RWPE1 (cell line): ENCODE data around the gene PIK3R6.

ENCODE experiments used
- CTCF ChIA-PET: fragments of 350-600 bp; sonication (Branson Sonifier 250); formaldehyde crosslinking; extraction: SDS; loops from one replicate; lab custom pipeline; 2021; lab: Yijun Ruan, JAX
- POLR2A ChIA-PET: fragments of 400-600 bp; formaldehyde crosslinking; extraction: SDS; loops from one replicate; lab custom pipeline; 2020; ENCODE audit warnings: antibody characterized with exemption; ENCODE audit not compliant: low non-redundant PET; lab: Yijun Ruan, JAX
- DNase-seq: peaks from one replicate; pipeline ENCODE4 v3.0.0; 2012; ENCODE audit warnings: low spot score
- H3K27ac ChIP-seq: fragments of 450-650 bp; 2 replicates; pipeline ENCODE4 v1.5.1; 2017
- TF ChIP-seq, protein P1 (sequence below): fragments of 450-650 bp; conservative IDR thresholded peaks from 2 replicates; pipeline ENCODE4 v1.5.1; 2017; ENCODE audit warnings: low read depth, mild to moderate bottlenecking

The PIK3R6 gene

DNA sequence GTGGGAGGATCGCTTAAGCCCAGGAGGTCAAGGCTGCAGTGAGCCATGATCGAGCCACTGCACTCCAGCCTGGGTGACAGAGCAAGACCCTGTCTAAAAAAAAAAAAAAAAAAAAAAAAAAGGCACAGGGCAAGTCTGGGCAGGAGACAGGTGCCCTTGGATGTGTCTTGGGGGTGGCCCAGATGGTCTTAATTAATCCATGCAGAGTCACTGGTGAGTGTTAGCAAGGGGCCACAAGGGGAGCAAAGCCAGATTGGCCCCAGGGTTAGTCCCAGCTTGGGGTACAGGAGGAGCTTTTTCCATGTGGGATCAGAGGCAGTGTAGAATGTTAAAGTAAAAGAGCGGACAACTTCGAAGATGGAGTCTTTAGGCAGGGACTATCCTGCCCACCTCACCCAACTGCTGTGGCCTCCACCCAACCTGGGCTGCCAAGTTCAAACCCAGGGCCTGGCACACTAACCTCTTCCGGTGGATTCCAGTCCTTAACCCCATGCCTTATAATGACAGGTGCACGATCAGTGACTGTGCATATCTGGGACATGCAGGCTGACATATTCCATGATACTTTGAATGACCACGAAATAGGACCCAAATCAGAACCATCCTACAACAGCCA, 36.1 kb downstream of the PIK3R6 start:
- DNase-seq, result no peak
- no peak overlapping the region for H3K27ac ChIP-seq
- ChIA-PET POLR2A (interaction anchor here (0.7 kb wide), 1 partner anchor 249 kb away, joined by 18 read pairs; no protein-coding TSS in a partner anchor), CTCF (interaction anchor here (0.6 kb wide), 1 partner anchor 381 kb away, joined by 5 read pairs; no protein-coding TSS in a partner anchor)
- TF ChIP-seq, protein P1, sequence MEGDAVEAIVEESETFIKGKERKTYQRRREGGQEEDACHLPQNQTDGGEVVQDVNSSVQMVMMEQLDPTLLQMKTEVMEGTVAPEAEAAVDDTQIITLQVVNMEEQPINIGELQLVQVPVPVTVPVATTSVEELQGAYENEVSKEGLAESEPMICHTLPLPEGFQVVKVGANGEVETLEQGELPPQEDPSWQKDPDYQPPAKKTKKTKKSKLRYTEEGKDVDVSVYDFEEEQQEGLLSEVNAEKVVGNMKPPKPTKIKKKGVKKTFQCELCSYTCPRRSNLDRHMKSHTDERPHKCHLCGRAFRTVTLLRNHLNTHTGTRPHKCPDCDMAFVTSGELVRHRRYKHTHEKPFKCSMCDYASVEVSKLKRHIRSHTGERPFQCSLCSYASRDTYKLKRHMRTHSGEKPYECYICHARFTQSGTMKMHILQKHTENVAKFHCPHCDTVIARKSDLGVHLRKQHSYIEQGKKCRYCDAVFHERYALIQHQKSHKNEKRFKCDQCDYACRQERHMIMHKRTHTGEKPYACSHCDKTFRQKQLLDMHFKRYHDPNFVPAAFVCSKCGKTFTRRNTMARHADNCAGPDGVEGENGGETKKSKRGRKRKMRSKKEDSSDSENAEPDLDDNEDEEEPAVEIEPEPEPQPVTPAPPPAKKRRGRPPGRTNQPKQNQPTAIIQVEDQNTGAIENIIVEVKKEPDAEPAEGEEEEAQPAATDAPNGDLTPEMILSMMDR, result no peak

DNA sequence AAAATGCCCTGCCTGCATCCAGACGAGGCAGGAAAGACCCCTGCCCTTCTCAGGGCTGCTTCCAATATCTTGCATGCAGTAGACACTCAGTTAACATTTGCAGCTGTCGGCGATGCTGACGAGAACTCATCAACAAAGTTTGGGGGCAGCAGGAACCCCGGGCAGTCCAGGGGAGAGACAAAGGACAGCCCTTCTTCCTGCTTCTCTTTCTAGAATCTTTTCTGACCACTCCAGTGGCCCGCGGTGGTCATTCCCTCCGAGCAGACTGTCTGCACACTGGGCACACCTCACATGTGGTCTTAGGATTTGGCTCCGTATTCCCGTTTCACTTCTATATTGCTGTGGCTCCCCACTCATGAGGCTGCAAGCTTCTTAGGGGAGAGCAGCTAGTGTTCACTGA, 37.3 kb downstream of the PIK3R6 start:
- ChIA-PET POLR2A (no interaction called here), CTCF (no interaction called here)
- DNase-seq, result no peak
- TF ChIP-seq, protein P1, result no peak
- H3K27ac ChIP-seq, result no peak overlapping the region

DNA sequence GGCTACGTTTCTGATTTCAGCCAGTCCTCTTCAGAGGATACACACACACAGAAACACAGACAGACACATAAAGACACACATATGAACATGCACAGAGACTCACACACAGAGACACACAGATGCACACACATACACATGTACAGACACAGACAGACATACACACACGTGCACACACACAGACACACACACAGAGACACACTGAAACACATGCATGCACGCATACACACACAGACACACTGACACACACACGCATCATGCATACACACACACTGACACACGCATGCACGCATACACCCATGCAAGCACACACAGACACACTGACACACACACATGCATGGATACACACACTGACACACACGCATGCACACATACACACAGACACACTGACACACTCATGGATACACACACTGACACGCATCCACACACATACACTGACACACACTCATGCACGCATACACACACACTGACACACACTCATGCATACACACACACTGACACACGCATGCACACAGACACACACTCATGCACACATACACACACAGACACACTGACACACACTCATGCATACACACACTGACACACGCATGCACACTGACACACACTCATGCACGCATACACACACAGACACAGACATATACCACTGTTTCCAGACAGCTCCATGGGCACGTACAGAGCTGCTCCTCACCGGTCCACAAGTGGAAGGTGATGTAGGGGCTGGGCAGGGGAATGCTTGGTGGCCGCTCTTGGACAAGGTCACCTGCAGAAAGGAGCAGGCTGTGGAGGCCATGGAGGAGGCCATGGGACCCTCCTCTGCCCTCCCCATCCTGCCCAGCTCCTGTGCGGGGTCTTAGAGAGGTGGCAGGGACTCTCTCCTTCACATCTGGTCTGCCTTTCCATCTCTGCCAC, 38.2 kb downstream of the PIK3R6 start:
- ChIA-PET POLR2A (no interaction called here), CTCF (no interaction called here)
- DNase-seq, result no peak
- H3K27ac ChIP-seq, result no peak overlapping the region
- TF ChIP-seq, protein P1, result no peak

DNA sequence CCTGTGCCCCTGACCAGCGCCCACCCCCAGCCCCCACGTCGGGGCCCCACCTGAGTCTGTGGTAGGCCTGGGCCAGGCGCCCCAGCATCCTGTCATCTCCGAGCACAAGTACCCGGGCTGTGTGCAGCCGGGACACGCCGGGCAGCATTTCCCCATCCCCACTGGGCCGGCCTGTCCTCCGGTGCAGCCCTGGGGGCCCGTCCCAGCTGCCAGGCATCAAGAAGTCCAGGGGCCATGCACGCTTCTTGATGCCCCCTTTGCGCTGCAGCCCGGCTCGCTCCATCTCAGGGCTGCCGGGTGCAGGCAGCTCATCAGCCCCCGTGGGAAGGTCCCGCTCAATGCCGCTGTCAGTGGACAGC, 39.0 kb downstream of the PIK3R6 start:
- TF ChIP-seq, protein P1, result no peak

DNA sequence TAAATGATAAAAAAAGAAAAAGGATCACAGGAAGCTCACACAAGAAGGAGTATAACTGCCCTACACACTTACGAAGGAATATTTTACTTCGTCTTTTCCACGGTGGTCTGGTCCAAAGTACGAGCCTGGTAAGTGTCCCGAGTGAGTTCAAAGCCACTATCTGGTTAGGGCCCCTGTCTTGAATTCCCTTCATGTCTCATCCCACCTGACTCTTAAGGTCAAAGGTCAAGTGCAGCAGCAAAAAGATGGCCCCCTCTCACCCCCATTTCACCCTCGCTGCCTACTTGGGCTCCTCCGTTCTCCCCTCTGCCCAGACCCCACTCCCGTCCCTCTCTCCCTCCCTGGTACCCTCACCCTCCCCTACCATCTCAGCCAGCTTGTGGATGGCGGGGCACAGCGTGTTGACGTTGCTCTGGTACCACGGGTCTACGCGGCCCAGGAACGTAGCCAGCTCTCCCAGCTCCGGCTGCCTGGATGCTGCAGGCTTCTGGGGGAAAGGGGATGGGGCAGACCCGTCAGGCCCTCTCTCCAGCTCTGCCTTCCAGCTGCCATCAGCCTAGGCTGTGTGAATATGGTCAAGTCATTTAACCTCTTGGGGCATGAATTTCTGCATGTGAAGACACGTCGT, 40.6 kb downstream of the PIK3R6 start:
- no peak overlapping the region for H3K27ac ChIP-seq
- TF ChIP-seq, protein P1, result no peak
- ChIA-PET POLR2A (no interaction called here), CTCF (no interaction called here)
- no peak for DNase-seq

More for the DNA sequence above, 39.0 kb downstream of the PIK3R6 start:
- POLR2A ChIA-PET, result no interaction called here
- no peak for DNase-seq
- no peak overlapping the region for H3K27ac ChIP-seq
- CTCF ChIA-PET, result interaction anchor here (0.5 kb wide), 1 partner anchor 29 kb away, joined by 6 read pairs; no protein-coding TSS in a partner anchor

DNA sequence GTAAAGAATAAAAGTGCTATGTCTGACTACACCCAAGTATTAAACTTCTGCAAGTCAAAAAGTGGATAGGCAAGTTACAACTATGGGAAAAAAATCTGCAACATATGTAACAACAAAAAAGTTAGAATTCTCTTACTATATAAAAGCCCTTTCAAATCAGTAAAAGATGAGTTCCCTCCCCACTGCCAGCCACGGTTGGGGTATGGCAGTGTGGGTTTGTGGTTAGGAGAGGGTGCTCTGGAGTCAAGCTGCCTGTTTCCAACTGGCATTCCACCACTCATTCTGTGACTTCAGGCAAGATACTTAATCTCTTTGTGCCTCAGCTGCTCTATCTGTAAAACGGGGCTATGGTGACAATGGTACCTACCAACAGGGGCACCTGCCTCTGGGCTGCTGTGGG, 41.7 kb downstream of the PIK3R6 start:
- ChIA-PET POLR2A (no interaction called here), CTCF (interaction anchor here (0.6 kb wide), 1 partner anchor 216 kb away, joined by 3 read pairs; no protein-coding TSS in a partner anchor)
- DNase-seq, result no peak
- TF ChIP-seq, protein P1, result no peak
- no peak overlapping the region for H3K27ac ChIP-seq
